KOPT-K1 (cell line): ENCODE measurements around the gene NCCRP1.

Source experiments
- H3K27ac ChIP-seq: fragments of 200-600 bp; sonication (generic); 2 replicates; pipeline ENCODE4 v1.5.1; 2016; ENCODE audit warnings: antibody characterized with exemption, mild to moderate bottlenecking, low read depth, low read length; ENCODE audit not compliant: poor library complexity, severe bottlenecking
- H3K36me3 ChIP-seq: fragments of 200-600 bp; sonication (generic); 2 replicates; pipeline ENCODE4 v1.5.1; 2017; ENCODE audit warnings: antibody characterized with exemption, mild to moderate bottlenecking, low read length, moderate library complexity; ENCODE audit not compliant: insufficient read depth
- H3K9me3 ChIP-seq: fragments of 200-600 bp; sonication (generic); 2 replicates; pipeline ENCODE4 v1.5.1; 2017; ENCODE audit warnings: antibody characterized with exemption, low read length, mild to moderate bottlenecking; ENCODE audit not compliant: insufficient read depth, poor library complexity, severe bottlenecking

NCCRP1 gene

DNA sequence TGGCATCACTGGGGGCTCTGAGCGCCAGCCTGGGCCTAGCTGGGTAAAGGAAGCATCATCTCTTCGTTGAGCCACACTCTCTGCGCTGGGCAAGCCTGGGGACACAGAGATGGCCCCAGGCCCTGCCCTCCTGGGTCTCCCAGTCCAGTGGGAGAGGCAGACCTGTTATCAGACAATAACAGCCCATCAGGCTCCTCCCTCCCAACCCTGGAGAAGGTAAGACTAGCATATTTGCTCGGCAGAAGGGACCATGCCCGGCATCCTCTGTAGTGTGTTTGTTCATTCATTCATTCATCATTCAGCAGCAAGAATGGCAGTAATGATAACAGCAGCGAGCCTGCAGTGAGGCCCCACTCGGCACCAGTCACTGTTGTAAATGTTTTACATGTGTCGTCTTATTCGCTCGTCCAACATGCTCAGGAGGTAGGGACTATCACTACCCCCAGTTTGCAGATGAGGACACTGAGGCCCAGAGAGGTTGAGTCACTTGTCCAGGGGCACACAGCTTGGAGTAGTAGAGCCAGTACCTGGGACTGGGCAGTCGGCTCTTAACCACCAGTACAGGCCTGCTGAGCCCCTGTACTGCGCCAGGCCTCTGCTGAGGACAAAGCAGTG lies 38.0 kb upstream of the NCCRP1 start:
- no peak overlapping the region for H3K27ac ChIP-seq
- H3K36me3 ChIP-seq: no peaks in the 10 kb centered on the region
- H3K9me3 ChIP-seq: no peaks in the 10 kb centered on the region

DNA sequence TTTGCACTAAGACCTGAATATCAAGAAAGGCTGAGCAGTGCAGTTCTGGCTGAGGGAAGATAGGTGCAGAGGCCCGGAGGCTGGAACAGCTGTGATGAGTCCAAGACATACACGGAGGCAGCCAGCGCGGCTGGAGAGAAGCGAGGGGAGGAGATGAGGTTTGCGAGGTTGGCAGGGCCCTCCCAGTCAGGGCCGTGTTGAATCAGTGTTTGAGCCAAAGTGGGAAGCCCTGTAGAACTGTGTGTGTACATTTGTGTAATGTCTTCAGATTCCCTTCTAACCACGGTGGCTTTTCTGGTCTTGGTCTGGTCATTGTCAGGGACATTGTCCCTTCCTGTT lies 36.3 kb upstream of the NCCRP1 start:
- no peaks in the 10 kb centered on the region for H3K9me3 ChIP-seq
- H3K27ac ChIP-seq: no peak overlapping the region
- H3K36me3 ChIP-seq: no peaks in the 10 kb centered on the region

DNA sequence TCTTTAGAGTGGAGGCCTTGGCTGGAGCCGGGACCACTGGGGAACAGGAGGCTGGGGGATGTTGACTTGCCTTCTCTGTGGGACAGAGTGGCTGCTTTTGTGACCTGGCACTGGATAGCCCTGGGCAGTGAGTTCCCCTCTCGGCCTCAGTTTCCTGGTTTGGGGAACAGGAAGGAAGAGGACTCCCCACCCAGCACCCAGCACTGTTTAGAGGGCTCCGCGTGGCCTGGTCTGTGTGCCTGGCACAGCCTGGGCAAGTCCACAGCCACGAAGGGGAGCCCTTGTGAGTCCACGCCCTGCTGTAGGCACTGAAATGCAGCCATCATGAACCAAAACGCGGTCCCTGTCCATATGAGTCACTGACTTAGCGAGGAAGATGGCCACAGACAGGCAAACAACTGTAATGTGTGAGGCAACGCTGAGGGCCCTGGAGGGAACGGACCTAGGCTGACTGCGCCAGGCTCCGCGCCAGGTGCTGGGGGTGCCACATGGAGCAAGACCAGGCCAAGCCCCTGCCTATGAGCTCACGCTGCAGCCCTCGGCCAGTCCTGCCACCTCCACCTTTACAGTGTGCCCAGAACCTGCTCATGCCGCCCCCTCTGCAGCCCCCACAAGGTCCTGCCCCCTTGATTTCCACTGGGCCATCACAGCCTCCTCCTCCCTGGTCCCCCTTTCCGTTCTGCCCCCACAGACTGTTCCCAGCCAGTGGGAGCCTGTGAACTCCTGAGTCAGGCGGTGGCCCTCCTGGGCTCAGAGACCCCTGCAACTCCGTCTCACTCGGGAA lies 35.7 kb upstream of the NCCRP1 start:
- no peak overlapping the region for H3K27ac ChIP-seq
- no peaks in the 10 kb centered on the region for H3K9me3 ChIP-seq
- H3K36me3 ChIP-seq: no peaks in the 10 kb centered on the region

DNA sequence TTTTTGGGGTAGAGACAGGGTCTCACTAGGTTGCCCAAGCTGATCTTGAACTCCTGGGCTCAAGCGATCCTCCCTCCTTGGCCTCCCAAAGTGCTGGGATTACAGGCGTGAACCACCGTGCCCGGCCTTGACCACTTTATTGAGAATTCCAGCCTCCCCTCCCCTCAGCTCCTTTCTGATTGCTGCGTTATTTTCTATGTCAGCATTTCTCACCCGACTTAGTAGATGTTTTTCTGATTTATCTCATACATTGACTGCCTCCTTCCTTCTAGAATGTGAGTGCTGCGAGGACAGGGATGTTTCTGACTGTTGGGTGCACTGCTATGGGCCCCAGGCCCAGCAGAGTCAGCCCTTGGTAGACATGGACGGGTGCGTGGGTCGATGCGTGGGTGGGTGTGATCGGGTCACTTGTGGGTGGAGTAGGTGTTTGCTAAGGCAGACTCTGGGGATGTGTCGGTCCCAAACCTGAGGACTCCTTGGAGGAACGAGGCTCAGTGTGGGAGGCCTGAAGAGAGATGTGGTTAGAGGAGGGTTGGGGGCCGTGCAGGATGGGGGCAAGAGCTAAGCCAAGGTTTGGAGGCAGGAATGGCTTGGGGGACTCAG lies 34.2 kb upstream of the NCCRP1 start:
- H3K27ac ChIP-seq: no peak overlapping the region
- no peaks in the 10 kb centered on the region for H3K9me3 ChIP-seq
- no peaks in the 10 kb centered on the region for H3K36me3 ChIP-seq

GRCh38 chr19:39163621-39164020 lies 33.1 kb upstream of the NCCRP1 start:
- H3K36me3 ChIP-seq: no peaks in the 10 kb centered on the region
- no peak overlapping the region for H3K27ac ChIP-seq
- H3K9me3 ChIP-seq: no peaks in the 10 kb centered on the region

DNA sequence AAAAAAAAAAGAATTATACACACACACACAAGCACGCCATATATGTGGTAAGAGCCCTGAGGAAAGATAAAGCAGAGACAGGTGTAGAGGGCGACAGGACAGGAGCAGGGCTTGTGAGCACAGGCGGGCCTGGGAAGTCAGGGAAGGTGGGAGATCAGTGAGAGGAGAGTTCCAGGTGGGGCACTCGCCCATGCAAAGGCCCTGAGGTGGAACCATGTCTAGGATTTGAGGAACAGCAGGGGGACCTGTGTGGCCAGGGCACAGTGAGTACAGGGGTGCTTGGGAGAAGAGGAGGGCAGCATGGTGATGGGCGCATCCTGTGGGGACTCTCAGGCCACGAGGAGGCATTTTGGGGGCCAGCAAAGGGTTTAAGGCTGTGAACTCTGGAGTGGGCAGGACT lies 32.5 kb upstream of the NCCRP1 start:
- Histone ChIP-seq H3K36me3 (no peaks in the 10 kb centered on the region), H3K27ac (no peak overlapping the region), H3K9me3 (no peaks in the 10 kb centered on the region)

DNA sequence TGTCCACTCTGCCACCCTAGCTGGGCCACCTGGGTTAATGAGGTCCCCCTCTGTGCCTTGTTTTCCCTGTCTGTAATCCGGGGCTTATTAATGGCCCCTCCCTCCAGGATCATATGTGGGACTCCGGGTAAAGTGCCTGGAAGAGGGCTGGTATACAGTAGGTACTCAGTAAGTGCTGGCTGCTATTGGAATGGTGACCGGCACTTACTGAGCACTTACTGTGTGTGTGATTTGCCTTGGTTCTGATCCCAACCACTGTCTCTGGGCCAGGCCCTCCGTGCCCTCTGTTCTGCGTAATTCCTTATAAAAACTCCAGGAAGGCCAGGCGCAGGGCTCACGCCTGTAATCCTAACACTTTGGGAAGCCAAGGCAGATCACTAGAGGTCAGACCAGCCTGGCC lies 30.9 kb upstream of the NCCRP1 start:
- no peak overlapping the region for H3K27ac ChIP-seq
- no peaks in the 10 kb centered on the region for H3K9me3 ChIP-seq
- peaks cover 12% of the 10 kb centered on the region for H3K36me3 ChIP-seq

DNA sequence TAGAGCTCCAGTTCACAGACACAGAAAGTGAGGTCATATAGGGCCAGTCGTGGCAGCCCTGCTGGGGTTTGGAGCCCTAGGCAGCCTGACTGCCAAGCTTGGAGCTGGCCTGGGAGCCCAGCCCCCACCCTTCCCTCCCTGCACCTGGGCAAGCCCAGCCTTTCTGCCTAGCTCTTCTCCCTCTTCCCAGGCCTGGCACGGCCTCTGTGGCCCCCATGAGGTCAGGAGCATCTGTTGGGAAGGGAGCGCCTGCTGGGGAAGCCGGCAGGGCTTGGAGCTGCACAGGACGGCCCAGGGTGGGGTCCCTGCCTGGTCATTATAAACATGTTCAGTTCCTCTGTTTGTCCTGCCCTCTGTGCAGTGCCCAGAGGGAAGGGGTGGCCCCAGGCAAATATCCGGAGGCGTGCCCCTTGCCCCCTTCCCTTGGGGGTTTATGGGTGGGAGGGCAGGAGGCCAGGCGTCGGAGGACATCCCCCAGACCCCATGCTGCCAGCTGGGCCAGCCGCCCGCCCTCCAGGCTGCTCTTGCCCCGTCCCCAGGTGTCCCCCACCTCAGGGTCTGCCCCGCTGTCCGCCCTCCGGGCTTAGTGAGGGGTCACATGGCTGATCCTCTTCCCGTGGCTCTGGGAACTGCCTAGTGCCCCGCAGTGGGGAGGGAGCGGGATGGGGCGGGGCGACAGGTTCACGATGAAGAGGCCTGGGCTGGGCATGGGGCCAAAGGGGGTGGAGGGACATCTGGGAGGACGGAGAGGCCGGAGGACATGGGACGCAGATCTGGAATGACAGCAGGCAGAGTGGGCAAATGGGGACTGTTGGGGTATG lies 30.0 kb upstream of the NCCRP1 start:
- Histone ChIP-seq H3K27ac (no peak overlapping the region), H3K36me3 (peaks cover 21% of the 10 kb centered on the region), H3K9me3 (no peaks in the 10 kb centered on the region)

DNA sequence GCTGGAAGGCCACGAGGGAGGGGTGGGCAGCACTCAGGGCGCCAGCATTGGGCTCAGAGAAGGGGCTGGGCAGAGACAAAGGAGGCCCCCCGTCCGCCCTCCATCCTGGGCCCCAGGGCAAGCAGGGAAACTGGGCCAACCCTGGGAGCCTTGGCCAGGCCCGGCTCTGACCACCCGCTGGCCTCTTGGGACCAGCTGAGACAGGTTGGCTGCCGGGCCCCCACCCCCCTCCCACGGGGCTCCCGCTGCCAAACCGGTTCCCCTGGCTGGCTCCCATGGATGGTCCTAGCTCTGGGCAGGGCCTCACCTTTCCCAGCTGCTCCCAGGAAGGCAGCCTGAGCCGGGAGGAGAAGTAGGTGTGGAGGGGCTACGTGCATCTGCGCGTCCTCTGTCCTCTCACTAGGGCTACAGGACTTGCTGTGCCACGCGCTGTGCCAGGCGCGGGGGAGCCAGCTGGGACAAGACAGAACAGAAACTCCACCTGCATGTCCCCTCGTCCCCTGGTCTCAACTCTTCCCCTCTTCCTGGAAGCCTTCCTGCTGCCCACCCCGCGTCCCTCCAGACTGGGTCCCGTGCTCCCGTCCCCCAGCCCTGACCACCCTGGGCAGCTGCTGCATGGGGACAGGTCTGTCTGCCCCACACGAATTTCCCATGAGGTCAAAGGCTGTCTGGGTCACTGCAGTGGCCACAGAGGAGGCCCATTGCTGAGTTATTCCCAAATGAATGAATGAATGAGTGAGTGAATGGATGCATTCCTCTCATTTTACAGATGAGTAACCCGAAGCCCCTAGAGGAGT lies 29.1 kb upstream of the NCCRP1 start:
- H3K9me3 ChIP-seq: no peaks in the 10 kb centered on the region
- no peak overlapping the region for H3K27ac ChIP-seq
- H3K36me3 ChIP-seq: peaks cover 26% of the 10 kb centered on the region

GRCh38 chr19:39168258-39169142 lies 28.3 kb upstream of the NCCRP1 start:
- no peak overlapping the region for H3K27ac ChIP-seq
- H3K36me3 ChIP-seq: peaks cover 28% of the 10 kb centered on the region
- no peaks in the 10 kb centered on the region for H3K9me3 ChIP-seq

- Histone ChIP-seq H3K36me3 (peaks cover 32% of the 10 kb centered on the region), H3K9me3 (no peaks in the 10 kb centered on the region), H3K27ac (no peak overlapping the region)
Observed at GRCh38 chr19:39169143-39169810, 27.5 kb upstream of the NCCRP1 start.

- H3K36me3 ChIP-seq: peaks cover 44% of the 10 kb centered on the region
- no peak overlapping the region for H3K27ac ChIP-seq
- no peaks in the 10 kb centered on the region for H3K9me3 ChIP-seq
Observed at GRCh38 chr19:39170386-39171231, 26.2 kb upstream of the NCCRP1 start.
